ENCODE data around the gene KCNN1. TPM values are rescaled to one million over a fixed set of nuclear protein-coding genes. Genes with fewer than 3 reads are reported as not detected.

The KCNN1 gene
- total and polyA plus RNA-seq, 8 donors = 0.06 to 2.8 (median 2.1) TPM

GRCh38 chr19:17998827-17999150 lies 31.9 kb downstream of the KCNN1 start:
- peak overlapping the region in 1 of 2 donors; percentile 8 for H3K27ac ChIP-seq
- peaks cover 0 to 21% of the 10 kb centered on the region in 2 donors for H3K27me3 ChIP-seq
- no peak for TF ChIP-seq CTCF (IDR thresholded peaks at IDR 0.05)
- H3K4me3 ChIP-seq = no peak overlapping the region
- intact Hi-C loops (cut with DNase I) = loop anchor here in 1 of 2 donors (10.0 kb wide), 1 partner anchor 134 kb away; no protein-coding TSS in a partner anchor
- ATAC-seq (no peak), DNase-seq (no peak)
- no peaks in the 10 kb centered on the region for H3K36me3 ChIP-seq
- H3K9me3 ChIP-seq = no peaks in the 10 kb centered on the region
- peaks cover 0 to 51% of the 10 kb centered on the region in 2 donors for H3K4me1 ChIP-seq

GRCh38 chr19:17999684-18000479 lies 33.0 kb downstream of the KCNN1 start:
- H3K9me3 ChIP-seq = no peaks in the 10 kb centered on the region

GRCh38 chr19:18000480-18000914 lies 33.6 kb downstream of the KCNN1 start:
- TF ChIP-seq CTCF (IDR thresholded peaks at IDR 0.05) = no peak
- H3K4me1 ChIP-seq = peaks cover 0 to 51% of the 10 kb centered on the region in 2 donors
- no peaks in the 10 kb centered on the region for H3K9me3 ChIP-seq
- H3K27me3 ChIP-seq = peaks cover 0 to 4% of the 10 kb centered on the region in 2 donors
- H3K36me3 ChIP-seq = peaks cover 0 to 9% of the 10 kb centered on the region in 2 donors
- peak overlapping the region; percentile 90 for H3K27ac ChIP-seq
- intact Hi-C loops (cut with DNase I) = no loop called here
- ATAC-seq = no peak
- DNase-seq = no peak
- H3K4me3 ChIP-seq = peak overlapping the region; percentile 53 to 85

More at GRCh38 chr19:17999684-18000479, 33.0 kb downstream of the KCNN1 start:
- Histone ChIP-seq H3K4me3 (peak overlapping the region in 1 of 2 donors; percentile 85), H3K36me3 (peaks cover 0 to 9% of the 10 kb centered on the region in 2 donors), H3K27me3 (peaks cover 0 to 10% of the 10 kb centered on the region in 2 donors), H3K27ac (peak overlapping the region; percentile 90), H3K4me1 (peaks cover 0 to 51% of the 10 kb centered on the region in 2 donors)
- TF ChIP-seq CTCF (IDR thresholded peaks at IDR 0.05) = no peak
- ATAC-seq = no peak
- no peak for DNase-seq
- intact Hi-C loops (cut with DNase I) = loop anchor here in 1 of 2 donors (10.0 kb wide), 1 partner anchor 135 kb away; no protein-coding TSS in a partner anchor

- peak overlapping the region; percentile 53 to 85 for H3K4me3 ChIP-seq
- DNase-seq (peak; percentile 68 to 97 (median 92)), ATAC-seq (peak; percentile 85)
- no peak for TF ChIP-seq CTCF (IDR thresholded peaks at IDR 0.05)
- H3K4me1 ChIP-seq = peaks cover 0 to 51% of the 10 kb centered on the region in 2 donors
- H3K27me3 ChIP-seq = no peaks in the 10 kb centered on the region
- H3K9me3 ChIP-seq = no peaks in the 10 kb centered on the region
- peaks cover 0 to 9% of the 10 kb centered on the region in 2 donors for H3K36me3 ChIP-seq
- H3K27ac ChIP-seq = peak overlapping the region; percentile 90
- intact Hi-C loops (cut with DNase I) = no loop called here
Observed at GRCh38 chr19:18000915-18001776, 34.2 kb downstream of the KCNN1 start.

Measured in left lung (tissue), 10 donors.